Measurements from ENCODE around the gene PRPF8. TPM values are rescaled to one million over a fixed set of nuclear protein-coding genes. Genes with fewer than 3 reads are reported as not detected.

The PRPF8 gene
- total RNA-seq, 4 donors from 2014 or later: 145 to 281 (median 182) TPM

GRCh38 chr17:1643293-1643998 lies 41.2 kb downstream of the PRPF8 start:
- no peak for TF ChIP-seq CTCF (IDR thresholded peaks at IDR 0.05; ENCODE audit: low read depth)

- no peak for TF ChIP-seq CTCF (IDR thresholded peaks at IDR 0.05; ENCODE audit: low read depth)
These were observed 43.6 kb downstream of the PRPF8 start for GRCh38 chr17:1641065-1641403.

- TF ChIP-seq CTCF (IDR thresholded peaks at IDR 0.05; ENCODE audit: low read depth): no peak
These were observed 44.2 kb downstream of the PRPF8 start for GRCh38 chr17:1640329-1641064.

- no peak for TF ChIP-seq CTCF (IDR thresholded peaks at IDR 0.05; ENCODE audit: low read depth)
These were observed 45.0 kb downstream of the PRPF8 start for GRCh38 chr17:1639549-1640180.

- TF ChIP-seq CTCF (IDR thresholded peaks at IDR 0.05; ENCODE audit: low read depth): no peak
These were observed 45.9 kb downstream of the PRPF8 start for GRCh38 chr17:1638624-1639300.

- TF ChIP-seq CTCF (IDR thresholded peaks at IDR 0.05; ENCODE audit: low read depth): no peak
These were observed 46.5 kb downstream of the PRPF8 start for GRCh38 chr17:1638171-1638590.
